ENCODE data around the gene CLCN5.

Gene CLCN5

GRCh38 chrX:49934729-49935128 is 12.3 kb downstream of the CLCN5 start:
- no peak for DNase-seq

GRCh38 chrX:49947781-49948180 is 25.4 kb downstream of the CLCN5 start:
- no peak for DNase-seq

- no peak for DNase-seq
These were observed 27.6 kb downstream of the CLCN5 start for GRCh38 chrX:49949961-49950360.

GRCh38 chrX:49951524-49952193 is 29.3 kb downstream of the CLCN5 start:
- DNase-seq, result no peak

- no peak for DNase-seq
These were observed 33.9 kb downstream of the CLCN5 start for GRCh38 chrX:49956313-49956712.

GRCh38 chrX:49958727-49959485 is 36.5 kb downstream of the CLCN5 start:
- no peak for DNase-seq

GRCh38 chrX:49959602-49960001 is 37.2 kb downstream of the CLCN5 start:
- DNase-seq, result no peak

GRCh38 chrX:49960061-49960460 is 37.7 kb downstream of the CLCN5 start:
- DNase-seq, result no peak

GRCh38 chrX:49970674-49971073 is 48.3 kb downstream of the CLCN5 start:
- no peak for DNase-seq

GRCh38 chrX:49972328-49972860 is 50.0 kb downstream of the CLCN5 start:
- no peak for DNase-seq

GRCh38 chrX:49976682-49977197 is 54.3 kb downstream of the CLCN5 start:
- no peak for DNase-seq

GRCh38 chrX:49977319-49978090 is 55.1 kb downstream of the CLCN5 start:
- DNase-seq, result no peak

GRCh38 chrX:49978176-49978575 is 55.8 kb downstream of the CLCN5 start:
- no peak for DNase-seq

GRCh38 chrX:49986058-49986457 is 63.7 kb downstream of the CLCN5 start:
- DNase-seq, result no peak

GRCh38 chrX:49987651-49988050 is 65.3 kb downstream of the CLCN5 start:
- DNase-seq, result no peak

GRCh38 chrX:49988143-49988542 is 65.7 kb downstream of the CLCN5 start:
- DNase-seq, result no peak

GRCh38 chrX:49991758-49992157 is 69.4 kb downstream of the CLCN5 start:
- DNase-seq, result no peak

GRCh38 chrX:49992853-49993252 is 70.5 kb downstream of the CLCN5 start:
- no peak for DNase-seq

- DNase-seq, result no peak
These were observed 71.3 kb downstream of the CLCN5 start for GRCh38 chrX:49993661-49994060.

GRCh38 chrX:49995107-49995731 is 72.8 kb downstream of the CLCN5 start:
- DNase-seq, result no peak

- DNase-seq, result no peak
These were observed 73.5 kb downstream of the CLCN5 start for GRCh38 chrX:49995795-49996455.

- DNase-seq, result no peak
These were observed 74.1 kb downstream of the CLCN5 start for GRCh38 chrX:49996474-49996873.
